SJCRH30 (cell line): Measurements from ENCODE around the gene NAA30. TPM values are rescaled to one million over a fixed set of nuclear protein-coding genes. Genes with fewer than 3 reads are reported as not detected.

Source experiments
- DNase-seq, 2 experiments: peaks; one replicate each; pipeline ENCODE4 v3.0.0-alpha.2; 2015 to 2020
- H3K27ac ChIP-seq: fragments of 250-450 bp; sonication (Bioruptor Pico); 2 replicates; pipeline ENCODE4 v1.5.1; 2020; ENCODE audit warnings: mild to moderate bottlenecking, moderate library complexity
- H3K27me3 ChIP-seq: fragments of 250-450 bp; sonication (Bioruptor Pico); 2 replicates; pipeline ENCODE4 v1.5.1; 2020; ENCODE audit warnings: mild to moderate bottlenecking, moderate library complexity
- H3K36me3 ChIP-seq: fragments of 250-450 bp; sonication (Bioruptor Pico); 2 replicates; pipeline ENCODE4 v1.5.1; 2020; ENCODE audit warnings: mild to moderate bottlenecking, moderate library complexity
- H3K4me1 ChIP-seq: fragments of 250-450 bp; sonication (Bioruptor Pico); 2 replicates; pipeline ENCODE4 v1.5.1; 2020; ENCODE audit warnings: mild to moderate bottlenecking, moderate library complexity
- H3K4me3 ChIP-seq: fragments of 250-450 bp; sonication (Bioruptor Pico); 2 replicates; pipeline ENCODE4 v1.5.1; 2020; ENCODE audit warnings: mild to moderate bottlenecking, moderate library complexity
- H3K9me3 ChIP-seq: fragments of 250-450 bp; sonication (Bioruptor Pico); replicated peaks from 2 replicates; pipeline ENCODE4 v1.5.1; 2020; ENCODE audit warnings: mild to moderate bottlenecking, moderate library complexity
- total RNA-seq: library from RNA; depleted of rRNA; stranded (reverse); fragments of >200 nt; shearing (Covaris generic); gene quantifications from 2 replicates; pipeline ENCODE4 v1.2.3, GENCODE V29; 2014; rRNA removed

The NAA30 gene
- total RNA-seq, 1 experiment from 2014 or later = 23.9 TPM

DNA sequence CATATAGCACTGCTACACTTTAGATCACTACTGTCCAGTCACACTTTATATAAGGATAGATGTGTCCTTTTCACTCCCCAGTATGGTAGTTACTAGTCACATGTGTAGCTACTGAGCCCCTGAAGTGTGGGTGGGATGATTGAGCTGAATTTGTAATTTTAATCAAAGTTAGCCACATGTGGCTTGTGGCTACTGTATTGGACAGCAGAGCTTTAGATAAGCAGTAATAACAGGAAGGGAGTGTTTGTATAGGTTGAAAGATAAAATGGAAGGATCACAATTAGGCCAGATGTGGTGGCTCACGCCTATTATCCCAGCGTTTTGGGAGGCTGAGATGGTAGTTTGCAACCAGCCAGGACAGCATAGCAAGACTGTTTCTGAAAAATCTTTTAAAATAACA lies 23.5 kb downstream of the NAA30 start:
- no peaks in the 10 kb centered on the region for H3K9me3 ChIP-seq
- peaks cover 10% of the 10 kb centered on the region for H3K36me3 ChIP-seq
- no peaks in the 10 kb centered on the region for H3K4me1 ChIP-seq
- H3K27ac ChIP-seq = no peak overlapping the region
- no peak overlapping the region for H3K4me3 ChIP-seq
- no peak for DNase-seq
- no peaks in the 10 kb centered on the region for H3K27me3 ChIP-seq

DNA sequence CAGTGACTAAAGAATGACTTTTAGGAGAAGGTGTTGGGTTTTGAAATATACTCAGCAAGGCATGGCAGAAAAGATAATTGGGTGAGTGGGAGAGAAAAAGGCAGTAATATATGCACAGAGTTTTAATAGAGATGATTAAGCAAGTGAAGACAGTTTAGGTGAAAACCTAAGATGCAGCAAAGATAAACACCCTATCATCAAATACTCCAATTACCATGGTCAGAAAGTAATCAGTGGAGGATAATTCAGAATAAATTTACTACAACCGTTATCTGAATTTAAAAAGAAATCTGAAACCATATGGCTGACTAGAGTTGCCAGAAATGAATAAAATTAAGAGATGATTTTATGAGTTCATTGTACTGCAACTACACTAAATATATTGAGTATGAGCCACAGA lies 26.8 kb downstream of the NAA30 start:
- Histone ChIP-seq H3K4me1 (no peaks in the 10 kb centered on the region), H3K27me3 (no peaks in the 10 kb centered on the region), H3K9me3 (no peaks in the 10 kb centered on the region), H3K27ac (no peak overlapping the region), H3K36me3 (no peaks in the 10 kb centered on the region), H3K4me3 (no peak overlapping the region)
- no peak for DNase-seq

DNA sequence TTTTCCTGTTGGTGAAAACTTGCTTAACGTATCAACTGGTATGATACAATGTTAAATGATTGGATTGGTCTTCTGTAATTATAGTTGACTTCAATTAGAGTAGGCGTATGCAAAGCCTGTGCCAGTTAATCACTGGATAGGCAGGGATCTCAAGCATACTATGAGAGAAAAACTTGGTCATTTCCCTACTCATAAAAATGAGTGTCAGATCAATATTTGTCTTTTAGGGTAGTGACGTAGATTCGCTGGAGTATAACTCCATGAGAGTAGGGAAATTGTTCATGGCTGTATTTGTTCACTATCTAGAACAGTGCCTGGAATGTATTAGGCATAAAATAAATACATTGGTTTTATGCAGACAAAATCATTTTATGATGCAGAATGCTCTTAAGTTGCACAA lies 28.6 kb downstream of the NAA30 start:
- Histone ChIP-seq H3K27ac (no peak overlapping the region), H3K27me3 (no peaks in the 10 kb centered on the region), H3K36me3 (no peaks in the 10 kb centered on the region), H3K9me3 (no peaks in the 10 kb centered on the region), H3K4me1 (no peaks in the 10 kb centered on the region), H3K4me3 (no peak overlapping the region)
- no peak for DNase-seq

DNA sequence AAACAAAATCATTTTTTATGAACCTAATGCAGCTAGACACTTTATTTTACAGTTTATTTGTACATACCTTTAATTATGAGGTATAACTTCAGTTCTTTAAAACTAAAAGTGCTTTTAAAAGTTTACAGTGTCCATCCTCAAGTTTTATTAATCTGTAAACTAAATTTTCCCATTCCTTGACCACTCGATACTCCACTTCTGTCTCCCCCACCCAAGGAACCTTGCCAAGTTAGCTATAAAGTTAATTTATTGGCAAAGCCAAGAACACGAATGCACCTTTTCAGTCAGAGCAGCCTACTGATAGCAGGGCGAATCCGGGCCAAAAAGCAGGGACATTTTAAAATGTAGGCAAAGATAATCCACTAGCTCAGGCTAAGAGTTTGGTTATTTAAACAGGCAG lies 29.6 kb downstream of the NAA30 start:
- H3K27me3 ChIP-seq = no peaks in the 10 kb centered on the region
- no peaks in the 10 kb centered on the region for H3K36me3 ChIP-seq
- no peak overlapping the region for H3K4me3 ChIP-seq
- H3K9me3 ChIP-seq = no peaks in the 10 kb centered on the region
- H3K27ac ChIP-seq = no peak overlapping the region
- no peak for DNase-seq
- no peaks in the 10 kb centered on the region for H3K4me1 ChIP-seq

DNA sequence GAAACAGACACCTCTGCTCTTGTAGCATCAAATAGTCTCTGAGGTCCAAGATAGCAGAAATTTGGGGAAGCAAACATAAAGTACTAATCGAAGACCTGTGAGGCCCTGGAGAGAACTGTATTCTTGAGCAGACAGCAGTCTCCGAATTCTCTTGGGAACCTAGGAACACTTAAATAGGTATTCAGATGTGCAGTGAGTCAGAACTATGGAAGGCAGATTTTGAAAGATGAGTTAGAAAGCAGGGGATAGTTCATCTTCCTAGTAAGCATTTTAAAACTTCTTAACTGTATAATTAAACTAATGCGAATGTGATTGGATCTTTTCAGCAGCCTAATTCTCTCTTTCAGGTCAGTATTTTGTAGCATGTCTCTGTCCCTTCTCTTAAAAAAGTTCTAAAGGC lies 30.6 kb downstream of the NAA30 start:
- Histone ChIP-seq H3K9me3 (no peaks in the 10 kb centered on the region), H3K4me1 (no peaks in the 10 kb centered on the region), H3K4me3 (no peak overlapping the region), H3K36me3 (no peaks in the 10 kb centered on the region), H3K27ac (no peak overlapping the region), H3K27me3 (no peaks in the 10 kb centered on the region)
- DNase-seq = no peak

DNA sequence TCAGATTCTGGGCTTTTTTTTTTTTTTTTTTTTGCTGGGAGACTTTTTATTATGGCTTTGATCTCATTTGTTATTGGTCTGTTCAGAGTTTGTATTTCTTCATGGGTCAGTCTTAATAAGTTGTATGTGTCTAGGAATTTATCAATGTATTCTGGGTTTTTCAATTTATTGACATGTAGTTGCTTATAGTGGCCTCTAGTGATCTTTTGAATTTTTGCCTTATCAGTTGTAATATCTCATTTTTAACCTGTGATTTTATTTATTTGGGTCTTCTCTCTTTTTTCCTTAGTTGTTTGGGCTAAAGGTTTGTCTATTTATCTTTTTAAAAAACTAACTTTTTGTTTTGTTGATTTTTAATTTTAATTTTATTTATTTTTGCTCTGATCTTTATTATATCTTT lies 45.5 kb downstream of the NAA30 start:
- no peaks in the 10 kb centered on the region for H3K27me3 ChIP-seq
- no peaks in the 10 kb centered on the region for H3K9me3 ChIP-seq
- H3K36me3 ChIP-seq = no peaks in the 10 kb centered on the region
- no peak overlapping the region for H3K4me3 ChIP-seq
- no peaks in the 10 kb centered on the region for H3K4me1 ChIP-seq
- H3K27ac ChIP-seq = no peak overlapping the region
- no peak for DNase-seq

DNA sequence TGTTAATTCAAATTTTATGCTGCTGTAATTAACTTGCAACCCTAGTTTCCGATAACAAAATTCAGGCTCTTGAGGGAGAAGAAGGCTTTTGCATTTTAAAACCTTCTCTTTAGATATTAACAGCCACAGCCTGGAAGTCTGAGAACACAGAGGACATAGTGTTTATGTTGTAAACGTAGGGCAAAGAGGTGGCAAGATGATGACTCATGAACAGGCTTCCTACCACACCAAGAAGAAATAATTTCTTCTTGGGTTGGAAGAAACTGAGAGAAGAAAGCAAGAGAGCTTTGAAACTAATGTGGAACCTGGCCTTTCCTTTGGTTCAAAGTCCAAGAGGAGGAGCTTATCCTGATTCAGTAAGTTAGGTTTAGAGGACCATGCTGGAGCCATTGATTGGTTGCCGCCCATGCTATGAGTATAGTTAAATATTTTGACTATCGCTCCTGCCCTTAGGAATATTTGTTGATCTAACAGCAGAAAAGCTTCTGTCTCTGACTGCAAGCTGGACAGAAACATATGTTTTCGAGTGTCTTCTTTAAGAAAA lies 71.5 kb downstream of the NAA30 start:
- Histone ChIP-seq H3K9me3 (no peaks in the 10 kb centered on the region), H3K36me3 (no peaks in the 10 kb centered on the region), H3K27ac (no peak overlapping the region), H3K4me3 (no peak overlapping the region), H3K4me1 (no peaks in the 10 kb centered on the region), H3K27me3 (no peaks in the 10 kb centered on the region)
- DNase-seq = no peak

DNA sequence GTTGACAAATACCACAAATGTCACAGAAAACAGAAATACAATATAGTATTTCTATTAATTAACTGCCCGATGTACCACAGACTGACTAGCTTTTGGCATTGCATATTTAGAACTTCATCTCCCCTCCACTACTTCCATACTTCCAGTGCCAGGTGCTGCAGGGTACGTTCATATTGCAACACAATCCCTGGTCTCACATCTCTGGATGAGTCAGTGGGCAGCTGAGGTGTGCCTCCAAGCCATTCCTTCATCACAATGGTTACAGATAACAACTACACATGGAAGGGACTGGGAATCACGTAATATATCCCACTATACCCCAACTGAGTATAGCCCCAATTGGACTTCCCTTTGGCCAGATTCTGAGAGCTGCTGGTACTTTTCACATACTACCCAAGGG lies 72.2 kb downstream of the NAA30 start:
- no peaks in the 10 kb centered on the region for H3K4me1 ChIP-seq
- peak in 1 of 2 experiments; percentile 6 for DNase-seq
- H3K36me3 ChIP-seq = no peaks in the 10 kb centered on the region
- no peaks in the 10 kb centered on the region for H3K9me3 ChIP-seq
- H3K27me3 ChIP-seq = no peaks in the 10 kb centered on the region
- H3K4me3 ChIP-seq = no peak overlapping the region
- no peak overlapping the region for H3K27ac ChIP-seq

DNA sequence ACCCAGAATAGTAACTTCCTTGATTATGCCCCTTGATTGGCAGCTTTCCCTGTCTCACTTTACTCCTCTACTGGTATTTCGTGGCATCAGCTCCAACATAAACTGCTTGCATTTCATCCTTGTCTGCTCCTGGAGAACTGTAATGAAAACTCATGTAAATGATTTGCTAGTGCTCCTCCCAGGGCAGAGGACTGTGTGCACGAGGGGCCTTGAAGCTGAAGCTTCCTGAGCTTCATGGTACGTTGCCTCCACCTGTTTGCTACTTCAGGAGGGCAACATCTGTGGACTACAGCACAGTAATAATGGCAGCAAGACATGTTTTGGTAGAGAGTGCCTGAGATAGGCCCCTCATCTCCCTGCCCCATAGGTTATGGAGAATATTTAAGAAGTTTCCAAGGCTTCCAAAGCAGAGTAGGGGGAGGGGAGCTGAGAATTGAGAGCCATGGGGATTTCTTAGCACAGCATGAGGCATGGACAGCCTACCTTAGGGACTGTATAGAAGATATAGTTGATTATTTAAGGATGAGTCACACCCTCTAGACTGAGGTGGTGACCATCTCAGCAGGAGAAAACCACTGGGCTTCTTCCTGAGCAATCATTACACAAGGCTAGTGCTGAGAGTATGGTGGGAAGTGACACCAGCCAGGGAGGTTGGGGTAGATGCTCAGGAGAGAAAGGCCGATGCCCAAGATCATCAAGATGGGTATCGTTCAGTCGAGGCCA lies 73.8 kb downstream of the NAA30 start:
- H3K36me3 ChIP-seq = no peaks in the 10 kb centered on the region
- H3K9me3 ChIP-seq = no peaks in the 10 kb centered on the region
- H3K27me3 ChIP-seq = no peaks in the 10 kb centered on the region
- no peaks in the 10 kb centered on the region for H3K4me1 ChIP-seq
- no peak overlapping the region for H3K27ac ChIP-seq
- H3K4me3 ChIP-seq = no peak overlapping the region
- DNase-seq = no peak

Other genes with a start within 250 kb of the NAA30 start
- 85.8 and 96.8 TPM in 2 replicates for gene EXOC5, start 121.7 kb upstream of the NAA30 start, total RNA-seq
- 35.0 and 40.5 TPM in 2 replicates for gene AP5M1, start 121.6 kb upstream of the NAA30 start, total RNA-seq
- gene CCDC198, start 103.3 kb downstream of the NAA30 start, total RNA-seq = 0.22 and 0.25 TPM in 2 replicates